SU-DHL-6 (cell line): Measurements from ENCODE around the gene DNAH14.

Source experiments
- H2AFZ ChIP-seq: fragments of 200-600 bp; sonication (generic); 2 replicates; pipeline ENCODE4 v1.6.1; 2014; ENCODE audit warnings: low read depth, mild to moderate bottlenecking, moderate library complexity, mixed read lengths, antibody characterized with exemption, low read length; ENCODE audit not compliant: severe bottlenecking
- H3F3A ChIP-seq: fragments of 200-600 bp; shearing (Covaris generic); 2 replicates; pipeline ENCODE4 v1.6.0; 2016; ENCODE audit warnings: antibody characterized with exemption, mild to moderate bottlenecking; ENCODE audit not compliant: insufficient read depth
- H3K27ac ChIP-seq: fragments of 200-600 bp; sonication (generic); 2 replicates; pipeline ENCODE4 v1.5.1; 2016; ENCODE audit warnings: low read depth, mild to moderate bottlenecking, low read length, moderate library complexity, mixed read lengths
- H3K27me3 ChIP-seq: fragments of 200-600 bp; sonication (generic), shearing (Covaris generic); 2 replicates; pipeline ENCODE4 v1.6.0; 2014; ENCODE audit warnings: mild to moderate bottlenecking, low read length
- H3K36me3 ChIP-seq: fragments of 200-600 bp; sonication (generic); 2 replicates; pipeline ENCODE4 v1.6.1; 2014; ENCODE audit warnings: mild to moderate bottlenecking, low read length, mixed read lengths
- H3K4me2 ChIP-seq: fragments of 300-600, 200-600 bp; shearing (Covaris generic), sonication (generic); 2 replicates; pipeline ENCODE4 v1.6.0; 2014; ENCODE audit warnings: low read length, low read depth, mild to moderate bottlenecking; ENCODE audit not compliant: poor library complexity, severe bottlenecking
- H3K4me3 ChIP-seq: fragments of 200-600 bp; sonication (generic); 2 replicates; pipeline ENCODE4 v1.5.1; 2014; ENCODE audit warnings: antibody characterized with exemption, low read length, mild to moderate bottlenecking, mixed read lengths; ENCODE audit not compliant: insufficient read depth, poor library complexity, severe bottlenecking
- H3K79me2 ChIP-seq: fragments of 200-600 bp; sonication (generic); 2 replicates; pipeline ENCODE4 v1.6.1; 2014; ENCODE audit warnings: mild to moderate bottlenecking, low read length, moderate library complexity; ENCODE audit not compliant: insufficient read depth
- H3K9ac ChIP-seq: fragments of 200-600 bp; sonication (generic); 2 replicates; pipeline ENCODE4 v1.7.0; 2014; ENCODE audit warnings: mild to moderate bottlenecking, low read length
- H3K9me2 ChIP-seq: fragments of 200-600 bp; sonication (generic); replicated peaks from 2 replicates; pipeline ENCODE4 v1.6.1; 2014; ENCODE audit warnings: low read length; ENCODE audit not compliant: insufficient read depth
- H3K9me3 ChIP-seq: fragments of 200-600 bp; sonication (generic); 2 replicates; pipeline ENCODE4 v1.6.1; 2014; ENCODE audit warnings: low read length, mixed read lengths; ENCODE audit not compliant: insufficient read depth
- H4K20me1 ChIP-seq: fragments of 200-600 bp; sonication (generic); 2 replicates; pipeline ENCODE4 v1.6.1; 2014; ENCODE audit warnings: low read depth, mild to moderate bottlenecking, antibody characterized with exemption, low read length, moderate library complexity, mixed read lengths
- CTCF ChIP-seq: fragments of 200-600 bp; sonication (generic); IDR thresholded peaks from one replicate; pipeline ENCODE4 v1.5.1; 2017; ENCODE audit warnings: antibody characterized with exemption, mild to moderate bottlenecking, low read length, moderate library complexity; ENCODE audit not compliant: insufficient read depth, poor library complexity, severe bottlenecking
- EZH2phosphoT487 ChIP-seq: fragments of 200-600 bp; sonication (generic), shearing (Covaris generic); conservative IDR thresholded peaks from 2 replicates; pipeline ENCODE4 v1.6.1; 2018; ENCODE audit warnings: mild to moderate bottlenecking, antibody characterized with exemption, low read length, moderate library complexity, mixed read lengths

The DNAH14 gene

GRCh38 chr1:225280563-225280962 is 351.1 kb downstream of the DNAH14 start:
- H2AFZ ChIP-seq = no peak overlapping the region
- no peak overlapping the region for H3K27ac ChIP-seq
- no peak overlapping the region for H3K9ac ChIP-seq
- H3F3A ChIP-seq = no peaks in the 10 kb centered on the region
- H3K9me3 ChIP-seq = no peaks in the 10 kb centered on the region
- H4K20me1 ChIP-seq = no peaks in the 10 kb centered on the region
- no peaks in the 10 kb centered on the region for H3K79me2 ChIP-seq
- no peaks in the 10 kb centered on the region for H3K27me3 ChIP-seq
- H3K4me2 ChIP-seq = no peak overlapping the region
- no peak for TF ChIP-seq CTCF
- TF ChIP-seq EZH2phosphoT487 = no peak
- H3K4me3 ChIP-seq = no peak overlapping the region
- no peaks in the 10 kb centered on the region for H3K36me3 ChIP-seq
- H3K9me2 ChIP-seq = no peaks in the 10 kb centered on the region

- H3K9me3 ChIP-seq = no peaks in the 10 kb centered on the region
- H3K36me3 ChIP-seq = no peaks in the 10 kb centered on the region
- H3K4me3 ChIP-seq = no peak overlapping the region
- TF ChIP-seq CTCF (no peak), EZH2phosphoT487 (no peak)
- H3K79me2 ChIP-seq = no peaks in the 10 kb centered on the region
- no peak overlapping the region for H3K9ac ChIP-seq
- H2AFZ ChIP-seq = no peak overlapping the region
- H3K4me2 ChIP-seq = no peak overlapping the region
- no peaks in the 10 kb centered on the region for H4K20me1 ChIP-seq
- H3K27ac ChIP-seq = no peak overlapping the region
- no peaks in the 10 kb centered on the region for H3K9me2 ChIP-seq
- H3K27me3 ChIP-seq = no peaks in the 10 kb centered on the region
- H3F3A ChIP-seq = no peaks in the 10 kb centered on the region
These were observed 360.8 kb downstream of the DNAH14 start for GRCh38 chr1:225290244-225290643.

GRCh38 chr1:225299624-225300023 is 370.1 kb downstream of the DNAH14 start:
- no peak for TF ChIP-seq EZH2phosphoT487
- TF ChIP-seq CTCF = no peak
- H3K9me2 ChIP-seq = no peaks in the 10 kb centered on the region

DNA sequence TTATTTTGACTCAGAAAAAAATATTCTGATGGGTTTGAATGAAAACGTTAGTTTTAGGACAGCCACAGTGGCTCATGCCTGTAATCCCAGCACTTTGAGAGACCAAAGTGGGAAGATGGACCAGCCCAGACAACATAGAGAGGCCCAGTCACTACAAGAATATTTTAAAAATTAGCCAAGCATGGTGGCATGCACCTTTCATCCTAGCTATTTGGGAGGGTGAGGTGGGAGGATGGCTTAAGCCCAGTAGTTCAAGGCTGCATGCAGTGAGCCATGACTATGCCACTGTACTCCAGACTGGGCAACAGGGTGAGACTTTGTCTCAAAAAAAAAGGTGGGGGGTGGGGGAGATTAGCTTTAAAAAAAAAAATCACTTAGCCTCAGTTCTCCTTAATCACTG is 370.9 kb downstream of the DNAH14 start:
- Histone ChIP-seq H3K27me3 (no peaks in the 10 kb centered on the region), H3K9ac (no peak overlapping the region), H3K9me3 (no peaks in the 10 kb centered on the region), H3K79me2 (no peaks in the 10 kb centered on the region), H4K20me1 (no peaks in the 10 kb centered on the region), H2AFZ (no peak overlapping the region), H3K36me3 (no peaks in the 10 kb centered on the region), H3K4me3 (no peak overlapping the region), H3K27ac (no peak overlapping the region), H3K4me2 (no peak overlapping the region), H3K9me2 (no peaks in the 10 kb centered on the region), H3F3A (no peaks in the 10 kb centered on the region)
- no peak for TF ChIP-seq EZH2phosphoT487
- no peak for TF ChIP-seq CTCF

More at GRCh38 chr1:225299624-225300023, 370.1 kb downstream of the DNAH14 start:
- Histone ChIP-seq H3K27me3 (no peaks in the 10 kb centered on the region), H3K79me2 (no peaks in the 10 kb centered on the region), H3K9ac (no peak overlapping the region), H4K20me1 (no peaks in the 10 kb centered on the region), H3K4me2 (no peak overlapping the region), H2AFZ (no peak overlapping the region), H3K36me3 (no peaks in the 10 kb centered on the region), H3F3A (no peaks in the 10 kb centered on the region), H3K4me3 (no peak overlapping the region), H3K27ac (no peak overlapping the region), H3K9me3 (no peaks in the 10 kb centered on the region)
